ENCODE measurements around the gene SPOP.
"Not testable (repeated sequence)": the region's sequence is repeated elsewhere in the genome, so short reads cannot be mapped to it uniquely, and the experiment has no call there.

Gene SPOP

GRCh38 chr17:49570540-49571242, 107.2 kb downstream of the SPOP start:
- no peak for DNase-seq

GRCh38 chr17:49568695-49569047, 109.2 kb downstream of the SPOP start:
- DNase-seq, result not testable (repeated sequence)

- DNase-seq, result peak; percentile 93
Measured at GRCh38 chr17:49567871-49568694, 109.8 kb downstream of the SPOP start.

- DNase-seq, result no peak
Measured at GRCh38 chr17:49567104-49567521, 110.8 kb downstream of the SPOP start.

GRCh38 chr17:49566668-49567071, 111.2 kb downstream of the SPOP start:
- no peak for DNase-seq

GRCh38 chr17:49565948-49566491, 111.9 kb downstream of the SPOP start:
- no peak for DNase-seq

GRCh38 chr17:49564638-49565037, 113.3 kb downstream of the SPOP start:
- no peak for DNase-seq

GRCh38 chr17:49557312-49558024, 120.4 kb downstream of the SPOP start:
- no peak for DNase-seq

GRCh38 chr17:49556223-49556943, 121.5 kb downstream of the SPOP start:
- peak; percentile 94 for DNase-seq

- no peak for DNase-seq
Measured at GRCh38 chr17:49555495-49556222, 122.2 kb downstream of the SPOP start.

- no peak for DNase-seq
Measured at GRCh38 chr17:49554694-49555494, 123.0 kb downstream of the SPOP start.

GRCh38 chr17:49553676-49554335, 124.1 kb downstream of the SPOP start:
- no peak for DNase-seq

GRCh38 chr17:49552070-49552751, 125.7 kb downstream of the SPOP start:
- DNase-seq, result peak; percentile 71

GRCh38 chr17:49551221-49552069, 126.5 kb downstream of the SPOP start:
- no peak for DNase-seq

GRCh38 chr17:49550764-49551163, 127.1 kb downstream of the SPOP start:
- DNase-seq, result not testable (repeated sequence)

GRCh38 chr17:49549691-49550678, 127.9 kb downstream of the SPOP start:
- DNase-seq, result no peak

GRCh38 chr17:49549311-49549605, 128.6 kb downstream of the SPOP start:
- no peak for DNase-seq

All from right forelimb (tissue), 1 donor.